ENCODE data around the gene KIF21B.

GRCh38 chr1:200949626-200950025 lies 73.9 kb downstream of the KIF21B start:
- TF ChIP-seq CTCF (conservative IDR thresholded peaks at IDR 0.05) (no peak), ZFX (IDR thresholded peaks at IDR 0.05) (no peak)
